ENCODE measurements around the gene STRIP2.

The STRIP2 gene

DNA sequence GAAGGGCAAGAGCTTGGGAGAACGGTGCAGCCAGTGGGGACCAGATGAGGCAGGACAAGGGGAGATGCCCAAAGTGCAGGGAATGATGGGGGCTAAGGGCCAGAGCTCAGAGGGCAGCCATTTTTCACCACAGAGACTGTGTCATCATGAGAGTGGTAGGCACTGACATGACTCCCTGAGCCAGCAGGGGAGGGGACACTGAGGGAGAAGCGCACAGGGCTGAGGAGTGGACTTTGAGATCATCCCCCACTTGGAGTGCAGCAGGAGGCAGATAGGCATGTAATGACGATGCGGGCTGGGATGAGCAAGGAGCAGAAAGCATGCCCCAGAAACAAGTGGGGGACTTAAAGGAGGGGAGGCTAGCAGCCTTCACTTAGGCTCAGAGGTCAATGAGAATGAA lies 62.9 kb downstream of the STRIP2 start:
- no peak for DNase-seq

DNA sequence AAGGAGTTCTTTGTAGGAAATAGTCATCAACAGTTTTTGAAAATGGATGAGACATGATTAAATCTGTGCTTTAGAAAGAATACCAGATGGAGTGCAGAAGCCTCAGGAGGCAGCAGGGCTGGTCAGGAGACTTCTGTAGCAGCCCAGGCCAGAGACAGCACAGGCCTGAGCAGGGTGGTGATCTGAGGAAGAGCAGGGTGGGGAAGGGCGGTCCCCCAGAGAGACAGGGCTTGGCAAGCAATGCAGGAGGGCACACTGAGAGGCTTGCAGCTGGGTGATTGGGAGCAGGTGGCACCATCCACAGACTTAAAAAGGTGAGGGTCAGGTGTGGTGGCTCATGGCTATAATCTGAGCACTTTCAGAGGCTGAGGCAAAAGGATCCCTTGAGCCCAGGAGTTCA lies 63.8 kb downstream of the STRIP2 start:
- no peak for DNase-seq

DNA sequence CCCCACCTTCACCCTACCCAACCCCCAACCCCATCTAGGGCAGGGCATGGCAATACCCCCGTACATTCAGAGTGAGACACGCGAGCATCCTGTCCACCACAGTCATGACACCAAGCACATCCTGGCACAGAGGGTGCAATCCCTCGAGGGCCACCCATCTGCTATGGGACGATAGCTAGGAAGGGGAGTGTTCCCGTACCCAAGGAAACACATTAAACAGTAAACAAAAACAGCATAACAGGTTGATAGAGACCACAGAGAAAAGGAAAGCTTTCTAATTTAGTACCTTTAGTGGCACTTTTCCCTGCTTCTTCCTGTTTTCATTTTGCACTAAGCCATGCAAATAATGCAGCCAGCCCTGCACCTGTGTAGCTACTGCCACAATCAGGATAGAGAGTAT lies 65.8 kb downstream of the STRIP2 start:
- no peak for DNase-seq

DNA sequence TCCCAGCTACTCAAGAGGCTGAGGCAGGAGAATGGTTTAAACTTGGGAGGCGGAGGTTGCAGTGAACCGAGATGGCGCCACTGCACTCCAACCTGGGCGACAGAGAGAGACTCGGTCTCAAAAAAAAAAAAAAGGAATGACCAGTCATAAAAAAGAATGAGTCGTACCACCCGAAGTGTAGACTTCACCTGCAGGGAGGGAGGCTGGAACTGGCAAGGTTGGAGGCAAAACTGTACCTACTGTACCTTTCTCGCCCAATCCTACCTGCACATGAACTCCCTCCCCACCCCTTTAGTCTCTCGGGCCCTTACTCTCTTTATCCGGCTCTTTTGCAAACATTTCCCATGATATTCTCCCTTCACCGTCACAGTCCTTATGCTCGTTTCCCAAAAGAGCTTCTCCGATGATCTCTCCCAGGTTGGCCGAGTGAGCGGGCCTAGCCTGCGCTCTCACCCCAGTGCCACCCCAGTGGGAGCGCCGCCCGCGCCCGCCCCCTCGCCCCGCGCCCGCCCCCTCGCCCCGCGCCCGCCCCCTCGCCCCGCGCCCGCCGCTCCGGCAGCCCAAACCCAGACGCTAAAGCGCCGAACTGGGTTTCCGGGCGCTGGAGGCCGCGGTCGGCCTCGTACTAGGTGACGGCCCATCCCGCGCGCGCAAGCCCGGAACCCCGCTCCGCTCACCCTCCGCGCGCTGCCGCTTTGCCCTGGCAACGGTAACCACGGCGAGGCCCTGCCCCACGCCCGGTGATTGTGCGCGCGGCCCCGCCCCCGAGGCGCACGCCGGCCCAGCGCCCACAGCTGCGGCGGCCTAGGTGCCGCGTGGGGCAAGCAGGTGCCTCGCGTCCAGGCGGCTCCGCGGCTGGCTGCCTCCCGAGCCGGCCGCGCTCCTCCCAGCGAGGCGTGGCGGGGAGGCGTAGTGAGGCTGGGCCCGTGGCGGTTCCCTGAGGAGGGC lies 67.8 kb downstream of the STRIP2 start, which contains the start of gene SMKR1:
Gene SMKR1 (plus strand): TSS at position 772 of the 948 bp plus-strand sequence. CDS start 294 bp downstream, outside the sequence.
- peak; percentile 40 for DNase-seq

DNA sequence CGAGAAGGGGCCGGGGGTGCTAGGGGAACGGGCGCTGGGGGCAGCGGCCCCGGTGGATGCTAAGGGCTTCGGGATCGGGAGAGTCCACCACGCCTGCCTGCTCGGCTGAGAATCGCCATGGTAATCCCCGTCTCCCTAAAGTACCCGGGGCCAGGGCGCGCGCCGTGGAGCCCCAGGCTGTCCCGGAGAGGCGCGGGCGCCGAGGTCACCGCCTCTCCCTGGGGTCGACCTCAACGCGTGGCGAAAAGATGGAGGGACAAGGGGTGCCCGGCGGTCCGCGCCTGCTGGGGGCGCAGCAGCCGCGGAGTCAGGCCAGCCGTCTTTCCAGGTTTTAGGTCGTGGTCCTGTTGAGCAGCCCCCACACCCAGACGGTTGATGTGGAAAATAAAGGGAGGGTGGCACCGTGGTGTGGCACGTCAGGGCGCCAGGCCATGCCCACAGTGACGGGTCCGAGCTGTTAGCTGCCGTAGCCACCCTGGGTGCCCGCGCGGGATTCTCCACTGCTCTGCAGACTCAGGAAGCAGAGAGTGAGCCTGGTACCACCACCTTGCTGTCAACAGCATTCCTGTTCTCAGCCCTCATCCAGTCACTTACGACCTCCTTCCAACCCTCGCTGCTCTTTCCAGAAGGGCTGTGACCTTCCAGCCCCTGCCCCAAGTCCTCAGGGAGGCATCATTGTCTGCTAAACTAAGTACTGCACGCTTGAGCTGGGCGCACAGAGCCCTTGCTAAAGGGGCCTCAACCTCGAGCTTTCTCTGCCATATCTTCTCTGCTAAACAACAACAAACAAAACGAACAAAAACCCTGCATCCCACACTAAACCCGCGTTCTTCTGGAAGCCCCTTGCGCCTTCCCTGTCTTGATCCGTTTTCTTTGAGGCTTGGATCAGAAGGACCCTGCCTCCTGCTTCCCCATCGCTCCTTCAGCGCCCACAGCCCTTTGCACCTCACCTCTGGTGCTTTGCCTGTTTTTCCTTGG lies 68.8 kb downstream of the STRIP2 start:
- DNase-seq, result no peak

DNA sequence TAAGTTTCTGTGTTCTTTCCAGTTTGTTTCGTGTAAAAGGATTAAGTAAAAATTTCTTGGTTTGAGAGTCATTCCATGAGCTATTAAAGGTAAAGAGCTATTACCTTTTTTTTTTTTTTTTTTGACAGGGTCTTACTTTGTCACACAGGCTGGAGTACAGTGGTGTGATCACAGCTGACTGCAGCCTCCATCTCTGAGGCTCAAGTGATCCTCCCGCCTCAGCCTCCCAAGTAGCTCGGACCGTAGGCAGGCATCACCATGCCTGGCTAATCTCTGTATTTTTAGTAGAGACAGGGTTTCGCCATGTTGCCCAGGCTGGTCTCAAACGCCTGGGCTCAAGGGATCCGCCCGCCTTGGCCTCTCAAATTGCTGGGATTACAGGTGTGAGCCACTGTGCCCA lies 69.5 kb downstream of the STRIP2 start:
- DNase-seq, result no peak

DNA sequence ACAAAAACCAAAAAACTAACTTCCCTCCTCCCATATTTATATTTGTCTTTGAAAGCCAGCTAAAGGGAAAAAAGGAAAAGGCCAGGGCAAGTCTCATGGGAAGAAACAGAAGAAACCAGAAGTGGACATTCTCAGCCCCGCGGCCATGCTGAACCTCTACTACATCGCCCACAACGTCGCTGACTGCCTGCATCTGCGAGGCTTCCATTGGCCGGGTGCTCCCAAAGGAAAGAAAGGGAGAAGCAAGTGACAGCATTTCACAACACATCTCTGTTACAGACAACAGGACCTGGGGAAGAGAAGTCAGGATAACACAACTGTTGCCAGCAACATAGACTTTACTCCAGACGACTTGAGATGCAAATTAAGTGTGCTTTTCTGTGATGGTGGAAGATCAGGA lies 78.0 kb downstream of the STRIP2 start:
- DNase-seq, result no peak

DNA sequence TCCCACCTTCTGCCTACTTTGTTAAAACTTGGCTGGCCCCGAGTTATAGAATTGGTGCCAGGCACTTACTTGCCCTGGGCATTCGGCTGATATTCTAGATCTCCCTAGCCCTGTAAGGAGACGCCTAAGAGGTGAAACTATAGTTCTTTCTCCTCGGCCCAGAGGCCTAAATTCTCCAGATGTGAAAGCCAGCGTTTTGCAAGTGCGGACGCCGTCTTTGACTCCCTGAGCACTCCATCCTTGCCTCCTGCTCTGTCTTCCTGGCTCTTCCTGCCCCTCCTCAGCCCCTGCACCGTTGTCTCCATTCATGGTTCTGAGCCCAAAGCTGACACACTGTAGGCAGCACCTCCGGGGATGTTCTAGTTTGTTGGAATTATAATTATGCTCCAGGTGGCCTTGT lies 79.3 kb downstream of the STRIP2 start:
- no peak for DNase-seq

DNA sequence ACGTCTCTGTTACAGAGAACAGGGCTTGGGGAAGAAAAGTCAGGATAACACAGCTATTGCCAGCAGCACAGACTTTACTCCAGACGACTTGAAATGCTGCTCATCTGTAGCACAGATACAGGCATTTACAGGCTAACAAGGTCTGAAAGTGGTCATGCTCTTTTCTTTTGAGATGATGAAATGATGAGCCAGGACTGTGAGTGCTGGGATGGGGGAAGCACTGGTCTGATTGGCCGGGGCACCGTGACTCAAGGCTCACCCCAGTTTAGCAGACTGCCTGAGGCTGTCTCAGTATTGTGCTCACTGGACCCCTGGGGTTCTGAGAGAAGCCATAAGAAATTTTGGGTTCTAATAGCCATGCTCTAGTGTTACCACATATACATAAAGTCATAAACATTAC lies 80.5 kb downstream of the STRIP2 start:
- DNase-seq, result peak; percentile 47

DNA sequence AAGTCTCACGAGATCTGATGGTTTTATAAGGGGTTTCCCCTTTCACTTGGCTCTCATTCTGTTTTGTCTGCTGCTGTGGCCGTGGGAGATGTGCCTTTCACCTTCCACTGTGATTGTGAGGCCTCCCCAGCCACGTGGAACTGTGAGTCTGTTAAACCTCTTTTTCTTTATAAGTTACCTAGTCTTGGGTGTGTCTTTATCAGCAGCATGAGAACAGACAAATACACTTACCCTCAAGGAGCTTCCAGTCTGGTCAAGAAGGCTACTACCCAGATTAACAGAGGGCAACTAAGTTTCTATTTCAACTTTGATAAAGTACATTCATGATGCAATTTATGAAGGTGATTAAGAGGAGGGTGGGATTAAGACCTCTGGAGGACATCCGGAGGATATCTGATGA lies 81.1 kb downstream of the STRIP2 start:
- no peak for DNase-seq

DNA sequence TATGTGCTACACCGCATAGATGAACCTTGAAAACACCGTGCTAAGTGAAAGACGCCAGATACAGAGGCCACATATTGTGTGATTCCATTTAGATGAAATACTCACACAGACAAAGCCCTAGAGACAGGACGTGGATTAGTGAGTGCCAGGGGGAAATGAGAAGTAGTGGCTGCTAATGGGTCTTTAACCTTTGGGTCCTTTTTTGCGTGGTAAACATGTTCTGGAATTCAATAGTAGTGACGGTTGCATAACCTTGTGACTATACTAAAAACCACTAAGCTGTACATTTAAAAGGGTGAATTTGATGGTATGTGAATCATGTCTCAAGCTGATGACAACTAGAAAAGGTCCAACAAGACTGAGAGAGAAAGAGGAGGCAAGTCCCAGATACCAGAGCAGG lies 83.7 kb downstream of the STRIP2 start:
- no peak for DNase-seq

DNA sequence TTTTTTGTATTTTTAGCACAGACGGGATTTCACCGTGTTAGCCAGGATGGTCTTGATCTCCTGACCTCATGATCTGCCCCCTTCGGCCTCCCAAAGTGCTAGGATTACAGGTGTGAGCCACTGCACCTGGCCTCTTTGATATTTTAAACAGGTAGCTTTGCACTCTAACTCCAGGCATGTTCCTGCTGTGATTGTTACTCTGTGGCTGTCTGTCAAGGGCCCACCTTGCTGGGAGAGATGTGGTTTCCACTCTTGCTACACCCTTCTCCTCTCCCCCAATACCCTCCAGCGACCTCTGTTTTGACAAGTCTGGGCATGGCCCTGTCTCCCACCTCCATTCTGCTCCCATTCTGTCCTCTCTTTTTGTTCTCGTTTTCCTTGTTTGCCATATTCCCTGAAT lies 85.2 kb downstream of the STRIP2 start:
- no peak for DNase-seq

DNA sequence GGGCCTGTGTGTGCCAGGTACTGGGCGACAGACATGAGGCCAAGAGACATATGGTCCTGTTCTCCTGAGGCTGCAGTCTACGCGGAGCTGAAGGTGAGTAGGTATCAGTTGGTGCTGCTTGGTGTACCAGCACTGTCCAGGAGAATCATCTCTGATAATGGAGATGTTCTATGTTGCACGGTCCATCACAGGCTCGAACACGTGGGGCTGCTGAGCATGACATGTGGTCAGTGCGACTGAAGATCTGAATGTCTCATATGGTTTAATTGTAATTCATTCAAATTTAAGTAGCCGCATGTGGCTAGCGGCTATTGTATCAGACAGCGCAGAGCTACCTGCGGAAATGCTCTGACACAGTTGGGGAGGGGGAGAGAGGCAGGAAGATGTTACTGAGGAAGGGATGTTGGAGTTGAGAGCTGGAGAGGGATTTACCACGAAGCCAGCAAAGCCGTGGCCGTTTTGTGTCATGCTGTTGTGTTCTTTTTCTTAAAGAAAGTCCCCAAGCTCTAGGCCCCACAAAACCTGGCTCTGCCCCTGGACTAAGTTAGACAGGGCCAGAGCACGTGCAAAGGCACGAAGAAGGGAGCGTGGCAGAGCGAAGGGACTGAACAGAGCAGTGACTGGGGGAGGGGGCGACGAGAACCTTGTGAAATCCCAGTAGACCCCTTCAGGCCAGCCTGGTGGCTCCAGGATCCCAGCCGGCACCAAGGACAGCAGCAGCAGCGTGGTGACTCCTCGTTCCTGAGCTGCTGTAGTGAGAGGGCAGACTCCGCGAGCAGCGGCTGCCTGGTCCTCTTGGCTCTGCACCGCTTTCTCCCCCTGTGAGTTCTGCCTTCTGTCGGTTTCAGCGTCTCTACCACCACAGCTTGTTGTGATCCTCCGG lies 88.1 kb downstream of the STRIP2 start:
- DNase-seq, result no peak

DNA sequence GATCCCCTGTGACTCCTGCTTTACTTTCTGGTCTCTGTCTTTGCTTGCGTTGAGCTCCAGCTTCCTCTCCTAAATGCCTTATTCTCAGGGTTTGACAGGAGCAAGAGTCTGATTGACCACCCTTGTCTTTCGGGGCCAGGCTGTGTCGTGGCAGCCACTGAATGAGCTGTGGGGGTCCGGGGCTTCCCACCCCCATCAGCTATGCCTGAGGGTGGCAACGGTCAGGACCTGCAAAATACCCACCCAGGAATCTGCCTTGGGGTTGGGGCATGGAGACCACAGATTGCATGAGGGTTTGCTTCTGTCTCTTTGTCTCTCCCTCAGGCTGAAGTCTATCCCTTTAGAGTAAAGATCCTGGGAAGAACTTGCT lies 88.7 kb downstream of the STRIP2 start:
- no peak for DNase-seq

DNA sequence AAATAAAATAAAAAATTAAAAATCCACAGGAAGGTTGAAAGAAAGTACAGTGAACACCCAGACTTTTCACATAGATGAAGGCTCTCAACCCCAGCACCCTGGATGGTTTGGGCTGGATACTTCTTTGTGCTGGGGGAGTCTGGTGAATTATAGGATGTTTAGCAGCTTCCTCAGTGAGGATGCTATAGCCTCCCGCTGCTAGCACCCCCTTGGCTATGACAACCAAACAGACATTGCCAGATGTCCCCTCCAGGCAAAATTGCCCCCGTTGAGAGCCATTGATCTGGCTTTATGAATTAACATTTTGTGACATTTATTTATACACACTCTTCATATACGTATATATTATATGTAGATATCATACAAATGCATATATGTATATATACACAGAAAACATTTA lies 89.7 kb downstream of the STRIP2 start:
- DNase-seq, result no peak

DNA sequence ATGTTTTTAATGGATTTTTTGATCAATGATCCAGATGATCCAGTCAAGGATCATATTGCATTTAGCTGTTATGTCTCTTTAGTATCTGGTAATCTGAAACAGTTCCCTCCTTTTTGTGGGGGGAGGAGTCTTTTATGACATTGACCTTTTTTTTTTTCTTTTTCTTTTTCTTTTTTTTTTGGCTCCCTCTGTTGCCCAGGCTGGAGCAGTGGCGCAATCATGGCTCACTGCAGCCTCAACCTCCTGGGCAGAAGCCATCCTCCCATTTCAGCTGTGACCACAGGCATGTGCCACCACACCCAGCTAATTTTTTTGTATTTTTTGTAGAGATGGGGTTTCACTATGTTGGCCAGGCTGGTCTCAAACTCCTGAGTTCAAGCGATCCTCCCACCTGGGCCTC lies 90.2 kb downstream of the STRIP2 start:
- DNase-seq, result peak; percentile 82

DNA sequence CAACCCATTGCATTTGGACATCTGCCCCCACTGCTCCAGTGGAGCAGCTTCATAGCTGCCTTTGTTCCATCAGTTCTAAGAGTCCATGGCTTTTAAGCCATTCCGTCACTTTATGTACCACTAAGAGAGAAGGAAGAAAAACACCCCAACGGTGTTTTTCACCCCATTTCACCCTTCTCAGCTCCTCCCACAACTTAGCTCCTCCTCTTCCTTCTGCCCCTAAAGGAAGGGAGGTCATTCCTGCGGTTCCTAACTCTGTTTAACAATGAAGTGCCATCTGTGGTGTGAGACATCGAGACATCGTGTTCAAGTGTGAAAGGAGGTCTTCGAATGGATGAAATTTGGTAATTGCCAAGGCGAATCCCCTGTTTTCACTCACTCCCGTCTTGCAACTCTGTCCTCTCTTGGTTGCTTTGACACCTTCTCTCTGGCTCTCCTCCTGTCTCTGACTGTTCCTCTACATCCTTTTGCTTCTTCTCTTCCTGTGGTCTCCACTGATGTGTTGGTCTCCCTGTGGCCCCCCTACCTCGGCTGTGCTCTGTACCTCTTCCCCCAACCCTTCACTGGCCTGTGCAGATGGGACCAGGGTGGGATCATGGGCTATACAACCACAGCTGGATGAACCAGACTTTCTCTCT lies 91.1 kb downstream of the STRIP2 start:
- no peak for DNase-seq

DNA sequence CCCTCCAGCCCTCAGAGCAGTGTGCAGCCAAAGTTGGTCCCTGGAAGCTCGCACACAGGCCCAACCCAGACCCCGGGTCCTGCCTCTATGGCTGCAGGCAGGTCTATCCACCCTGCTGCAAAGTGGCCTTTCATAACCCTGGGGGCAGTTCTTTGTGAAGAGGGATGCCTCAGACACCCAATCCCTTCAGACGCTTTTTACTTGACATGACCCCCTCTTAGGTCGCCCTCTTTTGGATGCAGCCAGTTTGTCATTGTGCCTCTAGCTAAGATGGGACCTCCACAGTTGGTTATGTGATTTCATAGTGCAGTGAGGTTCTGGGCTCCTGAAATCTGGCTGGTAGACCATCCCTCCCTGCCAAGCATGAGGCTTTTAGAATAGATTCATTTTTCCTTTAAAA lies 95.4 kb downstream of the STRIP2 start:
- no peak for DNase-seq

DNA sequence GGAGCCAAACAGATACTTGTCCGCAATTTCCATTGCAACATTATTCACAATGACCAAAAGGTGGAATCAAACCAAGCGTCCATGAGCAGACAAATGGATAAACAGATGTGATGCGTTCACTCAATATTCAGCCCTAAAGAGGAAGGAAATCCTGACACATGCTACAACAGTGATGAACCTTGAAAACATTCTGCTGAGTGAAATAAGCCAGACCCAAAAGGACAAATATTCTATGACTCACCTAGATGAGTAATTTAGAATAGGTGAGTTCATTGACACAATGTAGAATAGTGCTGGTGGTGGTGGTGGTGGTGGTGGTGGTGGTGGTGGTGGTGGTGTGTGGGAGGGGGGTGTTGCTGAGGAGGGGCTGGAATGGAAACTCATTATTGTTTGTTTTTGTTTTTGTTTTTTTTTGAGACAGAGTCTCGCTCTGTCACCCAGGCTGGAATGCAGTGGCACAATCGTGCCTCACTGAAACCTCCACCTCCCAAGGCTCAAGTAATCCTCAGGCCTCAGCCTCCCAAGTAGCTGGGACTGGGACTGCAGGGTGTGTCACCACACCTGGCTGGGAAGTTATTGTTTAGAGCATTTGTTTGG lies 96.7 kb downstream of the STRIP2 start:
- DNase-seq, result peak; percentile 24

DNA sequence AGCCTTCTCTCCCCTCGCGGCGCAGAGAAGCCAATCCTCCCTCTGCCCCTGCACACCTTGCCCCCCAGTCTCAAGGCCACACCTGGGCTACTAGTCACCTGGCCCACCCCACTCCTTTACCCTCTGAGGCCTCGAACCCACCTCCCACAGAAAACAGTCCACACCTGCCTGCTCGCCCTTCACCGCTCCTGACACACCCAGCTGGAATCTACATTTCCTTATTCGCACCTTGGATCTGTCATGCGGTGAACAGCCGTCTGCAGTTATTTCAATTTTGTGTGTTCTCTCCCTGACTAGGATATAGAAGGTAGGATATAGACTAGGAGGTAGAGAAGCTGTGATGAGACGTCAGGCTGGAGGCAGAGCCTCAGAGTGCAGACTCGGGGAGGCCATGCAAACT lies 97.5 kb downstream of the STRIP2 start:
- no peak for DNase-seq

DNA sequence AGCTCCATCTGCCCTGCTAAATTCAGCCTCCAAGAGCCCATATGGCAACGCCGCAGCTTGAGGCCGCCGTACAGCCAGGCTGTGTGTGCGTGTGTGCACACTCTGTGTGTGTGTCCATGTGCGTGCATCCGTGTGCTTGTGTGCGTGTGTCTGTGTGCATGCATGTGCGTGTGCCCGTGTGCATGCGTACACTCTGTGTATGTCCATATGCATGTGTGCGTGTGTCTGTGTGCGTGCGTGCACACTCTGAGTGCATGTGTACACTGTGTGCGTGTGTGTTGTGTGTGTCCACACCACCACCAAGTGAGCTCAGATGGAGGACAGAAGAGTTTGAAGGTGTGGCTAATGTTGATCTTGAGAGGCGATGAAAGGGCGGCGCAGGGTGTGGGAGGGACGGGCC lies 98.1 kb downstream of the STRIP2 start:
- no peak for DNase-seq
